H9 (cell line): ENCODE results near the gene MPZL1. TPM values are rescaled to one million over a fixed set of nuclear protein-coding genes. Genes with fewer than 3 reads are reported as not detected.

Source experiments
- DNase-seq: peaks from one replicate; pipeline ENCODE4 v3.0.0-alpha.2; 2017
- H2AFZ ChIP-seq: one replicate; pipeline ENCODE4 v1.6.1; 2013; ENCODE audit warnings: mild to moderate bottlenecking, low read length, control low read depth, moderate library complexity
- H2AK5ac ChIP-seq: 2 replicates; pipeline ENCODE4 v1.6.1; 2013; ENCODE audit warnings: low read length, control low read depth, mixed read lengths; ENCODE audit not compliant: insufficient read length
- H2BK120ac ChIP-seq: one replicate; pipeline ENCODE4 v1.6.1; 2013; ENCODE audit warnings: low read depth, mild to moderate bottlenecking, low read length, control low read depth, inconsistent platforms; ENCODE audit not compliant: poor library complexity, severe bottlenecking
- H2BK12ac ChIP-seq: 2 replicates; pipeline ENCODE4 v1.6.1; 2013; ENCODE audit warnings: low read length, control low read depth, mixed read lengths, low read depth; ENCODE audit not compliant: insufficient read length
- H2BK15ac ChIP-seq: 2 replicates; pipeline ENCODE4 v1.6.1; 2013; ENCODE audit warnings: low read depth, low read length, control low read depth
- H2BK20ac ChIP-seq: one replicate; pipeline ENCODE4 v1.6.1; 2013; ENCODE audit warnings: low read depth, mild to moderate bottlenecking, low read length, control low read depth, inconsistent platforms; ENCODE audit not compliant: poor library complexity, severe bottlenecking
- H2BK5ac ChIP-seq: 2 replicates; pipeline ENCODE4 v1.6.1; 2013; ENCODE audit warnings: low read length, control low read depth, mixed read lengths; ENCODE audit not compliant: insufficient read length
- H3K14ac ChIP-seq: 2 replicates; pipeline ENCODE4 v1.6.1; 2013; ENCODE audit warnings: low read length, control low read depth; ENCODE audit not compliant: insufficient read depth
- H3K18ac ChIP-seq: 2 replicates; pipeline ENCODE4 v1.6.1; 2013; ENCODE audit warnings: low read depth, mild to moderate bottlenecking, mixed read lengths, low read length, control low read depth; ENCODE audit not compliant: insufficient read length
- H3K23ac ChIP-seq: 2 replicates; pipeline ENCODE4 v1.6.1; 2013; ENCODE audit warnings: low read length, control low read depth, mixed read lengths, low read depth; ENCODE audit not compliant: insufficient read length
- H3K23me2 ChIP-seq: 2 replicates; pipeline ENCODE4 v1.6.1; 2013; ENCODE audit warnings: low read depth, mild to moderate bottlenecking, mixed read lengths, low read length, control low read depth; ENCODE audit not compliant: insufficient read length, poor library complexity, severe bottlenecking
- H3K27ac ChIP-seq: 2 replicates; pipeline ENCODE4 v1.5.1; 2013; ENCODE audit warnings: low read length, control low read depth, mixed read lengths, low read depth; ENCODE audit not compliant: insufficient read length
- H3K27me3 ChIP-seq: 2 replicates; pipeline ENCODE4 v1.6.1; 2013; ENCODE audit warnings: low read length, control low read depth, inconsistent platforms; ENCODE audit not compliant: insufficient read depth
- H3K4ac ChIP-seq: 2 replicates; pipeline ENCODE4 v1.6.1; 2013; ENCODE audit warnings: low read depth, mild to moderate bottlenecking, control low read depth, inconsistent platforms, low read length, moderate library complexity
- H3K4me1 ChIP-seq: 2 replicates; pipeline ENCODE4 v1.6.1; 2013; ENCODE audit warnings: low read length, control low read depth, inconsistent platforms; ENCODE audit not compliant: insufficient read depth
- H3K4me2 ChIP-seq: 2 replicates; pipeline ENCODE4 v1.6.1; 2013; ENCODE audit warnings: low read length, control low read depth, mixed read lengths; ENCODE audit not compliant: insufficient read length, insufficient read depth
- H3K56ac ChIP-seq: 2 replicates; pipeline ENCODE4 v1.6.1; 2013; ENCODE audit warnings: low read depth, mild to moderate bottlenecking, mixed read lengths, low read length, control low read depth; ENCODE audit not compliant: insufficient read length
- H3K79me1 ChIP-seq: 2 replicates; pipeline ENCODE4 v1.6.1; 2013; ENCODE audit warnings: low read depth, mild to moderate bottlenecking, moderate library complexity, low read length, control low read depth, inconsistent platforms; ENCODE audit not compliant: insufficient read depth, poor library complexity, severe bottlenecking
- H3K79me2 ChIP-seq: 2 replicates; pipeline ENCODE4 v1.6.1; 2013; ENCODE audit warnings: low read length, control low read depth, inconsistent platforms; ENCODE audit not compliant: insufficient read depth
- H3K9ac ChIP-seq: 2 replicates; pipeline ENCODE4 v1.6.1; 2013; ENCODE audit warnings: low read length, control low read depth, mixed read lengths; ENCODE audit not compliant: insufficient read length; ENCODE audit errors: extremely low read depth
- H3K9me3 ChIP-seq: one replicate; pipeline ENCODE4 v1.6.1; 2013; ENCODE audit warnings: low read depth, low read length, inconsistent platforms; ENCODE audit not compliant: control insufficient read depth
- H3T11ph ChIP-seq: one replicate; pipeline ENCODE4 v1.6.1; 2013; ENCODE audit warnings: mild to moderate bottlenecking, low read length, control low read depth, inconsistent platforms
- H4K20me1 ChIP-seq: one replicate; pipeline ENCODE4 v1.6.1; 2013; ENCODE audit not compliant: control insufficient read depth, insufficient read length, insufficient read depth
- H4K5ac ChIP-seq: 2 replicates; pipeline ENCODE4 v1.6.1; 2013; ENCODE audit warnings: low read depth, mild to moderate bottlenecking, mixed read lengths, low read length, control low read depth; ENCODE audit not compliant: insufficient read length
- H4K8ac ChIP-seq: replicated peaks from 2 replicates; pipeline ENCODE4 v1.6.1; 2013; ENCODE audit warnings: low read length, control low read depth, mixed read lengths, low read depth; ENCODE audit not compliant: insufficient read length
- H4K91ac ChIP-seq: 2 replicates; pipeline ENCODE4 v1.6.1; 2013; ENCODE audit warnings: low read depth, mild to moderate bottlenecking, moderate library complexity, mixed read lengths, low read length, control low read depth; ENCODE audit not compliant: insufficient read length
- H3K27ac Mint-ChIP-seq, 3 experiments: 2 replicates in 2 of 3; 3 replicates in 1 of 3; pipeline ENCODE4 v1.8.0; 2020 to 2021; ENCODE audit warnings: mixed read lengths in 3 of 3, mild to moderate bottlenecking in 1 of 3, moderate library complexity in 1 of 3
- H3K27me3 Mint-ChIP-seq: 2 replicates; pipeline ENCODE4 v1.8.0; 2021; ENCODE audit warnings: low read depth, mild to moderate bottlenecking, moderate library complexity, mixed read lengths
- H3K36me3 Mint-ChIP-seq, 3 experiments: 2 replicates in 2 of 3; 3 replicates in 1 of 3; pipeline ENCODE4 v1.8.0; 2020 to 2021; ENCODE audit warnings: low read depth in 3 of 3, mixed read lengths in 3 of 3; ENCODE audit not compliant: insufficient read depth in 1 of 3
- H3K4me1 Mint-ChIP-seq, 2 experiments: 2 replicates each; pipeline ENCODE4 v1.8.0; 2020; ENCODE audit warnings: mixed read lengths in 2 of 2
- H3K4me3 Mint-ChIP-seq, 2 experiments: 2 replicates in 1 of 2; 3 replicates in 1 of 2; pipeline ENCODE4 v1.8.0; 2020 to 2021; ENCODE audit warnings: mild to moderate bottlenecking in 2 of 2, mixed read lengths in 2 of 2, moderate library complexity in 1 of 2
- H3K9me3 Mint-ChIP-seq, 2 experiments: 2 replicates in 1 of 2; 3 replicates in 1 of 2; pipeline ENCODE4 v1.8.0; 2020; ENCODE audit warnings: mild to moderate bottlenecking in 2 of 2, mixed read lengths in 2 of 2, moderate library complexity in 1 of 2
- CTCF ChIP-seq: fragments of 200-600 bp; sonication (generic); conservative IDR thresholded peaks from 3 replicates; pipeline ENCODE4 v1.8.0; 2021; ENCODE audit warnings: antibody characterized with exemption, mild to moderate bottlenecking
- WGBS: extraction: QIAGEN DNeasy Blood & Tissue Kit; methylation state at CpG from one replicate; pipeline ENCODE4 v1.1.7; 2013; ENCODE audit warnings: missing lambda C conversion rate, low lambda C conversion rate, mixed read lengths; ENCODE audit not compliant: insufficient read length; ENCODE audit errors: extremely low coverage; 5-methylcytosine and 5-hydroxymethylcytosine counted together
- total RNA-seq: library from RNA; stranded (reverse); gene quantifications from 2 replicates; pipeline ENCODE4 v1.2.1, GENCODE V29; 2021

MPZL1 gene
- total RNA-seq, 1 experiment from 2014 or later = 60.7 TPM

- no peak overlapping the region for H2AFZ ChIP-seq
- no peaks in the 10 kb centered on the region; a peak in 1 of 5 replicates for H3K9me3 Mint-ChIP-seq
- H3K27me3 ChIP-seq = no peaks in the 10 kb centered on the region; the same call in 1 of the 2 replicates
- H3K4me3 Mint-ChIP-seq = no peak overlapping the region
- H4K5ac ChIP-seq = no peak overlapping the region
- TF ChIP-seq CTCF = no peak
- peaks cover 5% of the 10 kb centered on the region; the same call in 1 of the 2 replicates for H3K79me2 ChIP-seq
- H3K9me3 ChIP-seq = no peaks in the 10 kb centered on the region
- no peak overlapping the region for H2AK5ac ChIP-seq
- H3K4me1 ChIP-seq = peaks cover 5% of the 10 kb centered on the region; the same call in 1 of the 2 replicates
- H3T11ph ChIP-seq = no peak overlapping the region
- no peak overlapping the region for H2BK120ac ChIP-seq
- no peak overlapping the region for H2BK20ac ChIP-seq
- H3K36me3 Mint-ChIP-seq = peaks cover 13 to 24% (median 22%) of the 10 kb centered on the region in 3 experiments; a peak in 6 of 7 replicates
- no peak overlapping the region for H3K18ac ChIP-seq
- H2BK12ac ChIP-seq = no peak overlapping the region
- no peak overlapping the region for H3K9ac ChIP-seq
- H2BK5ac ChIP-seq = no peak overlapping the region
- H4K8ac ChIP-seq = no peak overlapping the region
- H3K56ac ChIP-seq = no peak overlapping the region
- no peak overlapping the region for H3K27ac ChIP-seq
- peaks cover 13 to 20% of the 10 kb centered on the region in 2 experiments for H3K4me1 Mint-ChIP-seq
- no peak overlapping the region for H3K4ac ChIP-seq
- H3K79me1 ChIP-seq = peaks cover 2% of the 10 kb centered on the region
- H3K4me2 ChIP-seq = no peak overlapping the region
- H3K23me2 ChIP-seq = no peaks in the 10 kb centered on the region
- H3K14ac ChIP-seq = no peak overlapping the region
- no peak for DNase-seq
- peaks cover 20% of the 10 kb centered on the region for H3K27me3 Mint-ChIP-seq
- no peak overlapping the region for H3K27ac Mint-ChIP-seq
- WGBS = no CpG with 5 or more reads among the region's 5 CpGs
- H4K20me1 ChIP-seq = no peaks in the 10 kb centered on the region
- H4K91ac ChIP-seq = no peak overlapping the region
- H3K23ac ChIP-seq = no peak overlapping the region
- H2BK15ac ChIP-seq = no peak overlapping the region
Observed at GRCh38 chr1:167763525-167764220, 41.9 kb downstream of the MPZL1 start.
